Activated naive CD4-positive, alpha-beta T cell treated with anti-CD3 and anti-CD28 coated beads for 36 hours (primary cell): ENCODE results near the gene CHRNG. TPM values are rescaled to one million over a fixed set of nuclear protein-coding genes. Genes with fewer than 3 reads are reported as not detected.

Experiments used
- CTCF ChIA-PET: fragments of 350-600 bp; sonication (Branson Sonifier 250); formaldehyde crosslinking; loops from one replicate; lab custom pipeline; 2021; ENCODE audit warnings: antibody characterized with exemption; lab: Charles Lee
- DNase-seq: peaks from one replicate; pipeline ENCODE4 v3.0.0-alpha.2; 2020
- H3K27ac Mint-ChIP-seq: one replicate; pipeline ENCODE4 v1.8.0; 2021; ENCODE audit warnings: mild to moderate bottlenecking, mixed read lengths
- H3K27me3 Mint-ChIP-seq: one replicate; pipeline ENCODE4 v1.8.0; 2021; ENCODE audit warnings: low read depth, mixed read lengths
- H3K36me3 Mint-ChIP-seq: one replicate; pipeline ENCODE4 v1.8.0; 2021; ENCODE audit warnings: low read depth, mixed read lengths
- H3K4me1 Mint-ChIP-seq: one replicate; pipeline ENCODE4 v1.8.0; 2021; ENCODE audit warnings: low read depth, mixed read lengths
- H3K4me3 Mint-ChIP-seq: one replicate; pipeline ENCODE4 v1.8.0; 2021; ENCODE audit warnings: mild to moderate bottlenecking, moderate library complexity, mixed read lengths
- H3K9me3 Mint-ChIP-seq: one replicate; pipeline ENCODE4 v1.8.0; 2021; ENCODE audit warnings: mixed read lengths
- intact Hi-C: fragments of 100-400 bp; cut with micrococcal nuclease; formaldehyde crosslinking; loops from one replicate; pipeline ENCODE4 v1.15.1; 2023
- total RNA-seq, 2 experiments: library from RNA; stranded (reverse); gene quantifications; one replicate each; pipeline ENCODE4 v1.2.3, GENCODE V29; 2021

The CHRNG gene
- total RNA-seq, 2 experiments from 2014 or later = not detected

DNA sequence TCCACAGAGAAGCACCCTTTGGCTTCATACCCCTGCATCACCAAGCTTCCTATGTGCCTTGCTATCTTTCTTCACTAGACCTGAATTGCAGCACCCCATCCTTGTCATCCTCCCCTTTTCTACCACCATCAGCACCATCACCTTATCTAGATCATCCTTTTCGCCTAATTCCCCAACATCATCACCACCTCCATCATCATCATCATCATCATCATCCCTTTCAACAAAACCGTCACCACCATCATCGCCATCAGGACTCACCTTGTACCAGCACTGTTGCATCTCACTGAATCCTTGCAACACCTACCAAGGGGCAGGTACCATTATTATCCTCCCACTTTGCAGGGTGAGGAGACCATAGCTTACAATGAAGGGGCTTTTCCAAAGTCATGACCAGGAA, 41.0 kb upstream of the CHRNG start:
- Mint-ChIP-seq H3K36me3 (no peaks in the 10 kb centered on the region), H3K27me3 (peaks cover 15% of the 10 kb centered on the region), H3K9me3 (no peaks in the 10 kb centered on the region), H3K4me1 (peaks cover 3% of the 10 kb centered on the region), H3K4me3 (no peak overlapping the region), H3K27ac (no peak overlapping the region)
- intact Hi-C loops = no loop called here
- no peak for DNase-seq
- CTCF ChIA-PET = no interaction called here

DNA sequence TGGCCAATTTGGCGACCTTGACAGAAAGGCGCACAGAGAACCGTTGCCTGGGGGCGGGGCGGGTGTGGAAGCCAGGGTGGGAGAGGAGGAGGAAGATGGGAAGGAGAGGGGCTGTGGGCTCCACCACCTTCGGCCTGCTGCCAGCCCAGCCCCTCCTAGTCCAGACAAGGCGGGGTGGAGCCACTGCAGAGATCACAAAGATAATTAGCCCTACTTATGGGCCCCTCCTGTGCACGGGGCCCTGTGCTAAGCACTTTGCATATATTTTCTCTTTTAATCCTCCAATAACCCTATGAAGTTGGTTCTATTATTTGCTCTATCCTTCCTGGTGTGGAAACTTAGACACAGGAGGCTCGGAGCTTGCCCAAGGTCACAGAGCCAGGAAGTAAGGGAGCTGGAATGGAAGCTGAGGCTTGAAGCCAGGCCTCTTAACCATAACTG, 38.1 kb upstream of the CHRNG start:
- CTCF ChIA-PET = no interaction called here
- Mint-ChIP-seq H3K27ac (no peak overlapping the region), H3K4me3 (no peak overlapping the region), H3K36me3 (no peaks in the 10 kb centered on the region), H3K4me1 (peaks cover 11% of the 10 kb centered on the region), H3K9me3 (no peaks in the 10 kb centered on the region), H3K27me3 (peaks cover 30% of the 10 kb centered on the region)
- no peak for DNase-seq
- intact Hi-C loops = no loop called here

GRCh38 chr2:232501794-232502390, 37.6 kb upstream of the CHRNG start:
- Mint-ChIP-seq H3K4me3 (no peak overlapping the region), H3K36me3 (no peaks in the 10 kb centered on the region), H3K27ac (no peak overlapping the region), H3K4me1 (peaks cover 11% of the 10 kb centered on the region), H3K9me3 (no peaks in the 10 kb centered on the region), H3K27me3 (peaks cover 30% of the 10 kb centered on the region)
- intact Hi-C loops = no loop called here
- CTCF ChIA-PET = no interaction called here
- DNase-seq = no peak

GRCh38 chr2:232502511-232502910, 37.0 kb upstream of the CHRNG start:
- H3K27ac Mint-ChIP-seq = no peak overlapping the region
- H3K36me3 Mint-ChIP-seq = no peaks in the 10 kb centered on the region
- peak; percentile 29 for DNase-seq
- peaks cover 30% of the 10 kb centered on the region for H3K27me3 Mint-ChIP-seq
- peaks cover 11% of the 10 kb centered on the region for H3K4me1 Mint-ChIP-seq
- peak overlapping the region; percentile 72 for H3K4me3 Mint-ChIP-seq
- CTCF ChIA-PET = no interaction called here
- intact Hi-C loops = no loop called here
- H3K9me3 Mint-ChIP-seq = no peaks in the 10 kb centered on the region

DNA sequence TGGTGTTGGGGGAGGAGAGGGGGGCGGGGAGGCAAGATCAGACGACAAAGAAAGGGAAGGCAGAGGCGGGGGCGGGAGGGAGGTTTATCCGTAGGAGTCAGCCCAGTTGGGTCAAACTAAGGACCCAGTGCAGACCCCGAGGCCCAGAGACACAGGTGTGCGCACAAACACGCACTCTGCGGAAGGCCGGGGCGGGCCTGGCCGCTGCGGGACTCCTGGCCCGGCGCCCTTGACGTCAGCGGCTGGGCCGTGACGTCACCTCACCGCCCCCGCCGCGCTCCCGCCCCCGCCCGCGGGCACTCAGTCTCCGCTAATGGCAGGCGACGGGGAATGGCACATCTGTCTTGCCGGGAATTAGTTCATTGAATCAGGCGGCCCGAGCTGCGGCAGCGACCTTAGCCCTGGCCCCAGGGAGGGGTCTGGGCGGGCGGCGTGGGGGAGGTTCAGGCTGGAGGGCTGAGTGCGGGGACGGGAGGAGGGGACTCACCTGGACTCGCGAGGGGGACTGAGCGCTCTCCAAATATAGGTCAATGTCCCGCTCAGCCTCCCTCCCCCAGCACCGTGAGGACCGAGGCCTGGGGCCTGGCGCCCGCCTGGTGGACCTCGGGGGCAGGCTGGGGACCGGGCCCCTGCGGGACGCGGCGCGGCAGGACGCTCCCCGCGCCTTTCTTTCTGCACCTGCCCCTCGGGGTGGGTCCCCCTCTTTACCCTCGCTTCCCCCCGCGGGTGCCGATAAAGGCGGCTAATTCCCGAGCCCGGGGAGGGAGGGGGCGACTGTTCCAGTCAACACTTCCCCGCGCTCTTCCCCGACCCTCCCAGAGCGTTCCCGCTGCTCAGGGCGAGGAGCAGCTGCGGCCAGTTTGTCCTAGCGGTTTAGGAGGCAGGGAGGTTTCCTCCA, 36.3 kb upstream of the CHRNG start:
- Mint-ChIP-seq H3K36me3 (no peaks in the 10 kb centered on the region), H3K27me3 (peaks cover 30% of the 10 kb centered on the region), H3K9me3 (no peaks in the 10 kb centered on the region), H3K4me3 (peak overlapping the region; percentile 45), H3K27ac (no peak overlapping the region), H3K4me1 (peaks cover 11% of the 10 kb centered on the region)
- CTCF ChIA-PET = no interaction called here
- DNase-seq = peak; percentile 52
- intact Hi-C loops = no loop called here

GRCh38 chr2:232503809-232504323, 35.6 kb upstream of the CHRNG start:
- H3K4me3 Mint-ChIP-seq = peak overlapping the region; percentile 29
- no peaks in the 10 kb centered on the region for H3K9me3 Mint-ChIP-seq
- CTCF ChIA-PET = no interaction called here
- DNase-seq = no peak
- H3K27me3 Mint-ChIP-seq = peaks cover 27% of the 10 kb centered on the region
- H3K27ac Mint-ChIP-seq = no peak overlapping the region
- H3K36me3 Mint-ChIP-seq = no peaks in the 10 kb centered on the region
- intact Hi-C loops = no loop called here
- H3K4me1 Mint-ChIP-seq = peaks cover 11% of the 10 kb centered on the region

GRCh38 chr2:232504438-232504837, 35.1 kb upstream of the CHRNG start:
- H3K4me1 Mint-ChIP-seq = peaks cover 11% of the 10 kb centered on the region
- H3K27me3 Mint-ChIP-seq = peaks cover 24% of the 10 kb centered on the region
- H3K9me3 Mint-ChIP-seq = no peaks in the 10 kb centered on the region
- H3K27ac Mint-ChIP-seq = no peak overlapping the region
- H3K4me3 Mint-ChIP-seq = no peak overlapping the region
- intact Hi-C loops = no loop called here
- peak; percentile 20 for DNase-seq
- H3K36me3 Mint-ChIP-seq = no peaks in the 10 kb centered on the region
- CTCF ChIA-PET = no interaction called here

- no peak overlapping the region for H3K27ac Mint-ChIP-seq
- peaks cover 22% of the 10 kb centered on the region for H3K27me3 Mint-ChIP-seq
- intact Hi-C loops = no loop called here
- CTCF ChIA-PET = no interaction called here
- DNase-seq = no peak
- peaks cover 11% of the 10 kb centered on the region for H3K4me1 Mint-ChIP-seq
- no peaks in the 10 kb centered on the region for H3K9me3 Mint-ChIP-seq
- H3K4me3 Mint-ChIP-seq = no peak overlapping the region
- H3K36me3 Mint-ChIP-seq = no peaks in the 10 kb centered on the region
These were observed 33.6 kb upstream of the CHRNG start for GRCh38 chr2:232505856-232506255.

DNA sequence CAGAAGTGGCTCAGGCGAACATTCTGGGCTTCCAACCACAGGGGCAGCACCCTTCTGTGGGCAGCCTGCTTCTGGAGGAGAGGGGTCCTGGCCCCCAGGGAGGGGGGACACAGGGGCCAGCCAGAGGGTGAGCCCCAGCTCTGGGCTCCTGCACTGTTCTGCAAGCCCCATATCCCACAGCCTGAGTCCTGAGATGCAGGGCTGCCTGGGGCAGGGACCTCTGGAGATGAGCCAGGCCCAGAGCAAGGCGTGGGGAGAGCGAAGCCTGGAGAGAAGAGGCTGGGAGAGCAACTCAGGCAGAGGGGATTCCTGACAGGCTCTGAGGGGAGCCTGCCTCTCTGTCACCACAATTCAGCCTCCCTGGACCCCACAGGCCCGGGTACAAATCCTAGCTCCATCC, 32.8 kb upstream of the CHRNG start:
- Mint-ChIP-seq H3K36me3 (no peaks in the 10 kb centered on the region), H3K9me3 (no peaks in the 10 kb centered on the region), H3K27me3 (peaks cover 22% of the 10 kb centered on the region), H3K27ac (no peak overlapping the region), H3K4me3 (no peak overlapping the region), H3K4me1 (peaks cover 11% of the 10 kb centered on the region)
- CTCF ChIA-PET = no interaction called here
- intact Hi-C loops = no loop called here
- no peak for DNase-seq

DNA sequence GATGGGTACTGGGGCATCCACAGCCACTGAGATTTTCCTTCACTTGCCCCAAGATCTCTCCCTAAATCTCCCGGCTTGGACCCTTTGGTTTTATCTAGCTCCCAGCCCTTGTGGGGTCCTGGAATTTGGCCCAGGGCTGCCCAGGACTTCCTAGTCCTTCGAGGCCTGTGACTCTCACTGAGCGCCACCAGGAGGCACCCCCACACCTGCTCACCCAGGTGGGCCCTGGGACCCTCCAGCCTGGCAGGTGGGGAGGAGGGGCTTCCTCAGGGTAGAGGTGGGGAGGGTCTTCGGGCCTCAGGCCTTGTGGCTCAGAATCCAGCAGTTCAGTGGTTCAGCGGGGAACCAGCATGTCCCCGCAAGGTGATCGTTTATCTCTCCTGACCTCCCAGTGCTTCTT, 31.2 kb upstream of the CHRNG start:
- H3K4me1 Mint-ChIP-seq = peaks cover 7% of the 10 kb centered on the region
- H3K36me3 Mint-ChIP-seq = no peaks in the 10 kb centered on the region
- no peak overlapping the region for H3K27ac Mint-ChIP-seq
- no peak overlapping the region for H3K4me3 Mint-ChIP-seq
- no peaks in the 10 kb centered on the region for H3K9me3 Mint-ChIP-seq
- intact Hi-C loops = no loop called here
- CTCF ChIA-PET = no interaction called here
- H3K27me3 Mint-ChIP-seq = peaks cover 17% of the 10 kb centered on the region
- DNase-seq = no peak

DNA sequence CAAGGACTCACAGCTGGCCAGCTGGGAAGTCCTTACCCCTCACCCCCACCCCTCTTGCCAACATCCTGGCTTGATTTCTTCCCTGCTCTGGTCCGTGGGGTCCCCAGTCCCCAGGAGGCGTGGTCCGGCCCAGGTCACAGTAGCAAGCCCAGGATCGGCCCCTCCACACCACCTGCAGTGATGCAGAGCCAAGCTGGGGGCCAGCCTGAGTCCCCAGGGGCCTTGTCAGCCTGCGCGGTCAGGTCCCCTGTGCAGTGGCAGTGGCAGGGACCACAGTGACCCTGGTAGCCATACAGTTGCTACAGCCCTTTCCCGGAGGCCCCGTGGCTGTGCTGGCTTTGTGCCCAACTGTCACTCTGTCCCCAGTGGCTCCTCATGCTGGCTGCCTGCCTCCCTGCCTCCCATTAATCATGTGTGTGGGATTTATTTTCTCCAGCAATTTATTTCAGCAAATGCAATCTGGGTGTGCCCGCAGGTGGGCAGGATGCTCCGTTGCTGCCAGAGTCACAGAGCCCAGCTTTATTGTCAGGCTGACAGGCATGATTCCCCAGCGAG, 28.1 kb upstream of the CHRNG start:
- no peak overlapping the region for H3K27ac Mint-ChIP-seq
- H3K9me3 Mint-ChIP-seq = no peaks in the 10 kb centered on the region
- no peaks in the 10 kb centered on the region for H3K36me3 Mint-ChIP-seq
- no peak for DNase-seq
- no peaks in the 10 kb centered on the region for H3K4me1 Mint-ChIP-seq
- H3K27me3 Mint-ChIP-seq = peaks cover 2% of the 10 kb centered on the region
- CTCF ChIA-PET = interaction anchor here (1.7 kb wide), 1 partner anchor 10 kb away, joined by 5 read pairs; no protein-coding TSS in a partner anchor
- intact Hi-C loops = no loop called here
- no peak overlapping the region for H3K4me3 Mint-ChIP-seq

GRCh38 chr2:232512602-232513001, 26.9 kb upstream of the CHRNG start:
- no peaks in the 10 kb centered on the region for H3K4me1 Mint-ChIP-seq
- no peak for DNase-seq
- H3K9me3 Mint-ChIP-seq = no peaks in the 10 kb centered on the region
- H3K36me3 Mint-ChIP-seq = no peaks in the 10 kb centered on the region
- H3K4me3 Mint-ChIP-seq = no peak overlapping the region
- intact Hi-C loops = no loop called here
- H3K27me3 Mint-ChIP-seq = peaks cover 2% of the 10 kb centered on the region
- CTCF ChIA-PET = interaction anchor here (1.2 kb wide), 1 partner anchor 10 kb away, joined by 6 read pairs; no protein-coding TSS in a partner anchor
- no peak overlapping the region for H3K27ac Mint-ChIP-seq
